DMS79 treated with DMSO at 0.1 percent for 48 hours (cell line): ENCODE measurements around the gene CKS2.
"Not testable (repeated sequence)": the region's sequence is repeated elsewhere in the genome, so short reads cannot be mapped to it uniquely, and the experiment has no call there.

Experiments used
- DNase-seq: peaks from one replicate; lab custom pipeline; 2025; lab: John Stamatoyannopoulos, UW

CKS2 gene

DNA sequence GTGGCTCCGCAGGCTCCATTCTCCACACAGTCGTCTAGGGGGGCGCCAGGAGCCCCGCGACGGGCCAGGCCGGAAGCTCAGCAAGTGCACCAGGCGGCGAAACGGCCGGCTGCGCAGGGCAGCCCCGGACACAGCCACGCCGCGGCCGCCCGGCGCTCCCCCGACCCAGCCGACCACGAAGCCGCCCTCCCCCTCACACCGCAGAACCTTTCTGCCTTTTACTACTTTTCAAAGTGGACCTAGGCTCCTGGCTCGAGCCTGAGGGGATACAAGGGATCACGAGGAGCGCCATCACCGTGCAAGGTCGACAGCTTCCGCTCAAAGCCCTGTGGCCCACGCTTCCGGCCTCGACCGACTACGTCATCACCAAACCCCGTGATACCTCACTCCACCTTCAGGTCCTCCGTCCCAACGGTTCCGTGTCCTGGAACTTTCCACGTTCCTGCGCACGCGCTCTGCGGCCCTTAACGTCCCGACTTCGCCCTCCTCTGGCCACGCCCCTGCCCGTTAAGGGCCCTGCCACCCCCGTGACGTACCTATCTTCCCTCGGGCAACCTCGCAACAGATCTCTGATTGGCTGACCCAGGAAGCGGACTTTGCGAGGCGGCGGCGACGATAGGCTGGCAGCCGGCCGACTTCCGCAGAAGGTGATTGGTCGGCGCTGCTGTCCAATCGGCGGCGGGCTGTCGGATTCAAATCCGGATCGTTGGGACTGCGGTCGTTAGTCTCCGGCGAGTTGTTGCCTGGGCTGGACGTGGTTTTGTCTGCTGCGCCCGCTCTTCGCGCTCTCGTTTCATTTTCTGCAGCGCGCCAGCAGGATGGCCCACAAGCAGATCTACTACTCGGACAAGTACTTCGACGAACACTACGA lies at the start of gene CKS2:
Gene CKS2, plus strand, starts transcription at position 721 of the 871 bp plus-strand sequence. Its CDS starts 98 bp downstream, at position 819.
- peak; percentile 90 for DNase-seq

DNA sequence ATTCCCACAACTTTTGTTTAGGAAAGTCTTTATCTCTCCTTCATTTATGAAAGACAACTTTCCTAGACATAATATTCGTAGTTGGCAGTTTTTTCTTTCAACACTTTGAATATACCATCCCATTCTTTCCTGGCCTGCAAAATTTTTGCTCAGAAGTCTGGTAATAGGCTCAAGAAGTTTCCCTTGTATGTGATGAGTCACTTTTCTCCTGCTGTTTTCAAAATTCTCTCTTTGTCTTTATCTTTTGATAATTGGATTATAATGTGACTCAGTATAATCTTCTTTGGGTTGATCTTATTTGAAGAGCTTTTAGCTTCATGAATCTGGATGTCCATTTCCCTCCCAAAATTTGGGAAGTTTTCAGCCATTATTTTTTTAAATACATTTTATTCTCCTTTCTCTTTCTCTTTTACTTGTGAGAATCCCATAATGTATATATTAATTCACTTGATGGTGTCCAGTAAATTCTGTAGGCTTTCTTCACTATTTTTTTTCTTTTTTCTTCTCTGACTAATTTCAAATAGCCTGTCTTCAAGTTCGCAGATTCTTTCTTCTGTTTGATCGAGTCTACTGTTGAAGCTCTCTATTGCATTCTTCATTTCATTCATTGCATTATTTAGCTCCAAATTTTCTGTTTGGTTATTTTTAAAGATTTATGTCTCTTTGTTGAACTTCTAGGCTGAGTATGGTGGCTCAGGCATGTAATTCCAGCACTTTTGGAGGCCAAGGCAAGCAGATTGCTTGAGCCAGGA lies 37.3 kb upstream of the CKS2 start:
- DNase-seq = no peak

DNA sequence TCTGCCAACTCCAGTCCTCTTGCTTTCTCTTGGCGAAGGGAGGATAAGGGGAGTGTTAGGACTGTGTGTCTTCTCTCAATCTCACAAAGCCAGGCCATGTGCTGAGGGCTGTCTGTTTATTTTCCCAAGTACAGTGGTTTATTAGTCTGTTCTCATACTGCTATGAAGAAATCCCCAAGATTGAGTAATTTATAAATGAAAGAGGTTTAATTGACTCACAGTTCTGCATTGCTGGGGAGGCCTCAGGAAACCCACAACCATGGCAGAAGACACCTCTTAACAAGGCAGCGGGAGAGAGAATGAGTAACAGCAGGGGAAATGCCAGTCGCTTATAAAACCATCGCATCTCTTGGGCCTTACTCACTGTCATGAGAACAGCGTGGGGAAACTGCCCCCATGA lies 36.2 kb upstream of the CKS2 start:
- no peak for DNase-seq

DNA sequence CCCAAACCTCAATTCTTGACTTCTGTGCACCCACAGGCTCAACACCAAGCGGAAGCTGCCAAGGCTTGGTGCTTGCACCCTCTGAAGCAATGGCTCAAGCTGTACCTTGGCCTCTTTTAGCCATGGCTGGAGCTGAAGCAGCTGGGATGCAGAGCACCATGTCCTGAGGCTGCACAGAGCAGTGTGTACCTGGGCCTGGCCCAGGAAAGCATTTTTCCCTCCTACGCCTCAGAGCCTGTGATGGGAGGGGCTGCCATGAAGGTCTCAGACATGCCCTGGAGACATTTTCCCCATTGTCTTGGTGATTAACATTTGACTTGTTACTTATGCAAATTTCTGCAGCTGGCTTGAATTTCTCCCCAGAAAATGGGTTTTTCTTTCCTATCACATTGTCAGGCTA lies 35.0 kb upstream of the CKS2 start:
- not testable (repeated sequence) for DNase-seq

DNA sequence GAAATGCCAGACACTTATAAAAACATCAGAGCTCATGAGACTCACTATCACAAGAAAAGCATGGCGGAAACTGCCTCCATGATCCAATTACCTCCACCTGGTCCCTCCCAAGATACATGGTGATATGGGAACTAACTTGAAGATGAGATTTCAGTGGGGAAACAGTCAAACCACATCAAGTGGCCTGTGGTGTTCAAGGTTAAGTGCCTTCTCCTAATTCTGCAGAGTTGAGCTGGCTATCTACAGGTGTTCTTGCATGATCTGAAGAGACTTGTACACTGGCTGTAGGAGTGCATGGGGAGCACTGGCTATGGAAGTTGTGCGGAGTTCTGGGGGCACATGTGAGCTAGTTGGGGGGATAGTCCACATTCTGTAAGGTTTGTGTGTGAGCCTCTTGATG lies 34.0 kb upstream of the CKS2 start:
- DNase-seq = no peak

DNA sequence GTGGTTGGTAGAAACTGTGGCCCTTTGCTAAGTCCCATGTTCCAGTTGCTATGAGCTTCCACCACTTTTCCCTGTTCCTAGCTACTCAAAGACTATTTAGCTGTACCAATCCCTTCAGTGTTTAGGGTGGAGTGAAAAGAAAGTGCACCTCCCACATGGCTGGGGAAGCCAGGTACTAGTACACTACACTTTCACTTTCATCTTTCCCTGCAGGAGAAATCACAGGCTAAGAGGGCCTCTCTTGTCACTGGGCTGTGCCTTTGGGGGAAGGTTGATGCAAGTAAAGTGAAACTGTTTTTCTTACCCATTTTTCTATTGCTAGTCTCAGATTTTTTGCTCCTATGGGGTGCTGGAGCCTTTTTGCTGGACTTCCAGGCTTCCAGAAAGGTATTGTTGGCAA lies 33.5 kb upstream of the CKS2 start:
- DNase-seq = no peak

DNA sequence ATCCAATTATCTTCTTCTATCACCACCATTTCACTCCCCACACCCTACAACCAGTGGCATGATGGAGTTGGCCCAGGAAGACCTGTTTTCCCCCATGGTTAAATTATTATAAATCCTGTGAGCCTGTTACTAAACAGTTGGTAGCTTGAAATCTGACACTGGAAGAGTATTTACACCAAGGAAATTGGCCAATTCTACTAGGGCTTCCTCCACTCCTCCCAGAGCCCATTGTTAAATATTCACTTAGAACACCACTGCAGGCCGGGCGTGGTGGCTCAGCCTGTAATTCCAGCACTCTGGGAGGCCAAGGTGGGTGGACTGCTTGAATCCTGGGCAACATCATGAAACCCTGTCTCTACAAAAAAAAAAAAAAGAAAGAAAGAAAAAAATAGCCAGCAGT lies 32.4 kb upstream of the CKS2 start:
- no peak for DNase-seq

DNA sequence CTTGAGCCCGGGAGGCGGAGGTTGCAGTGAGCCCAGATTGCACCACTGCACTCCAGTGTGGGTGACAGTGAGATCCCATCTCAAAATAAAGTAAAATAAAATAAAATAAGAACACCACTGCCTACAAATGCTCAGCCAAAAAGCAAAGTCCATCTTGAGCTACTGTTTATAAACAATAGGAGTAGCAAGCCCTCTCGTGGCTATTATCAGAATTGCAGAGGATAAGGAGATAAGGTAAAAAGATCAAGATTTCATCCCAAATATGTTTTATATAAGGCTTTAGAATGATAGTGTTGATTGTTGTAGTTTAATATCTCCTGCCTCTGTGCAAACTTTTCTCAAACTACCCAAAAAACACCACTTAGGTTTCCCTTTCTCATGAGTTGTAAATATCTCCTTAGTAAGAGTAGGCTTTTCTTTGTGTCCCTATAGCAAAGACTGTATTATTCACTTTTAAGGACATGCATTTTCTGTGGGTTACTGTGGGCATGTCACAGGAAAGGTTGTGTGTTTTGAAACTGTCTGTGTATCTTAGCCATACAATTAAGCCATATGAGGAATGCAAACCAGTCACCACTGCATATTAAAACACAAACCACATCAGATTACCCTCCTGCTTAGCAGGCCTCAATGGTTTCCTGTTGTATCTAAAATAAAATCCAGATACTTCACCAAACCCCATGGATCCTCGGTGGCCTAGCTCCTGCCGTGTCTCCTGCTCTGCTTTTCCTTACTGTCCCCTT lies 31.8 kb upstream of the CKS2 start:
- DNase-seq = peak; percentile 22

DNA sequence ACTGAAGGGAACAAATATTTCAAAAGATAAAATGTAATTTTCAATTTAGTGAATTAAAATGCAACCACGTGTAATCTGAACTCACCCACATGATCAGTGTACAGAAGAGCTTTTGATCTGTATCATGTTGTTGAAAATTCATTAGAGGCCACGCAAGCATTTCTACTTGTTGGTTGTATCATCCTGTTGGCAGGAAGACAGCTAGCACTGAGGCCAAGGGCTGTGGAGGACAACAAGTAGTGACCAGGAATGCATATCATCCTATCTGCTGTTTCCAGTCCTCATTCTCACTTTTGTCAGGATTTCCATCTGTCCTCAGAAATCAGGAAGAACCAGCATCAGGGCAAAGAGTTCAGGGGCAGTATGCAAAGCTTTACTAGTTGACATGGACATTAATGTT lies 29.9 kb upstream of the CKS2 start:
- DNase-seq = no peak

DNA sequence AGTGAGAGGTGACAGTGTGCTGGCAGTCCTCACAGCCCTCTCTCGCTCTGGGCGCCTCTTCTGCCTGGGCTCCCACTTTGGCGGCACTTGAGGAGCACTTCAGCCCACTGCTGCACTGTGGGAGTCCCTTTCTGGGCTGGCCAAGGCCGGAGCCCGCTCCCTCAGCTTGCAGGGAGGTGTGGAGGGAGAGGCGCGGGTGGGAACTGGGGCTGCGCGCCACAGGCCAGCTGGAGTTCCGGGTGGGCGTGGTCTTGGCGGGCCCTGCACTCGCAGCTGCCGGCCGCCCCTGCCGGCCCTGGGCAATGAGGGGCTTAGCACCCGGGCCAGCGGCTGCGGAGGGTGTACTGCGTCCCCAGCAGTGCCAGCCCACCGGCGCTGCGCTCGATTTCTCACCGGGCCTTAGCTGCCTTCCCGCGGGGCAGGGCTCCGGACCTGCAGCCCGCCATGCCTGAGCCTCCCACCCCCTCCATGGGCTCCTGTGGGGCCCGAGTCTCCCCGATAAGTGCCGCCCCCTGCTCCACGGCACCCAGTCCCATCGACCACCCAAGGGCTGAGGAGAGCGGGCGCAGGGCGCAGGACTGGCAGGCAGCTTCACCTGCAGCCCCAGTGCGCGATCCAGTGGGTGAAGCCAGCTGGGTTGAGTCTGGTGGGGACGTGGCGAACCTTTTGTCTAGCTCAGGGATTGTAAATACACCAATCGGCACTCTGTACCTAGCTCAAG lies 28.6 kb upstream of the CKS2 start:
- not testable (repeated sequence) for DNase-seq

DNA sequence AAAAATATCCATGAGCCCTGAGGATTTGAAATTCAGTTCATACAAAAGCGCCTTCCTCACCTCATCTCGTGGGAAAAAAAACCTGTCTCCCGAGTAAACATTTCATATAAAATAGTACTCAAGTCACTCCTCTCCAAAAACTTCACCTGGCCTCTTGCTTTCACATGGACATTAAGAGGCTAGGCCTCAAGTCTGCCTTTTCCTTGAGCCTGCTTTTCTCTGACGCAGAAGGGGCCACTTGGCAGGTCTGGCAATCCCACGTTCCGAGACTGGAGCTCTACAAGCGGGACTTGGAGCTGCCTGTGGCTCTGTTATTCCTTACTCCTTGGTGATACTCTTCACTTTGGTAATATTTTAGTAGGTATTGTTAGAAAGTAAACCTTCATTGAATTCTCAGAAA lies 26.9 kb upstream of the CKS2 start:
- no peak for DNase-seq

DNA sequence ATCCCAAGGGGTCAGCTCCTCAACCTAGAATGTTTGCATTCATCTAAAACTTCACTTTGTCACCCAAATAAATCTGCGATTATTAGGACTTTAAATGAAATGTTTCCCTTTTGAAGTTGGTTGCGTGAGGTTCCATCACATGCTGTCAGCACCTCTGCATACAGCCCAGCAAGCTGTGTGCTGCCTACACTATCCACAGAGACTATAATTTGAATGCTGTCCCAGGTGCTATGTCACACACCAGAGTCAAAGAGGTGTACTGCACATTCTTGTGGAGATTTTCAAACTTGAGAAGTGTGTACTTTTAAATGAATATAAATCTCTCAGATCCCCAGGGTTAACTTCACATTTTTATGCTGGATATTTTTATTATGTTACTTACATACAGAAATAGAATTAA lies 19.3 kb upstream of the CKS2 start:
- no peak for DNase-seq

DNA sequence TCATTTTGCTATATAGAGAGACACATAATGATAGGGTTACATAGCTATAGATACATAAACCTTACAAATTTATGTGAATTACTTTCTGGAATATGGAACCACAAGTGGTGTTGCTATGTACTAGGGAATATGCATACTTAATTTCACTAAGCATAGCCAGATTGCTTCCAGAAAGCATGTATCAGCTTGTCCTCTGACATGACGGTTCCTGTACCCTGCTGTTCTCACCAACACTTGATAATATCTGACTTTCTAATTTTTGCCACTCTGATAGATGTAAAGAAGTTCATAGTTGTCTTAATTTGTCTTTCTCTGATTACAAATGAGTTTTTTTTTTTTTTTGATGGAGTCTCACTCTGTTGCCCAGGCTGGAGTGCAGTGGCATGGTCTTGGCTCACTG lies 18.0 kb upstream of the CKS2 start:
- no peak for DNase-seq

DNA sequence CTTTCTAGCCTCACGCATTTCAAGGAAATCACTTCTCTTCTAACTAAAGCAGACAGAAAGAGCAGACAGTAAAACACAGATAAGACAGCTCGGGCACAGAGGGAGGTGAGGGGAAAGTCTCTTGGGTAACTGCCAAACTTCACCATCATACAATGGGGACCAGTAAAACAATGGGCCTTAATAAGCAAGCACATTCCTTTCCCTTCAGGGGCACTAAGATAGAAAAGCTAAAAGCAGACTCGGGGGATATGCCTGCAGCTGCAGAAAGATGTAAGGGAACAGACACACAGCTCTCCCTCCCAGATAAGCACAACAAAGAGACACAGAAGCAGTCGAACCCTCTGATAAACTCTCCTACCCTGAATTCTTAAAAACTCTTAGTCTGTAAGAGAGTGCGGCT lies 15.6 kb upstream of the CKS2 start:
- no peak for DNase-seq

DNA sequence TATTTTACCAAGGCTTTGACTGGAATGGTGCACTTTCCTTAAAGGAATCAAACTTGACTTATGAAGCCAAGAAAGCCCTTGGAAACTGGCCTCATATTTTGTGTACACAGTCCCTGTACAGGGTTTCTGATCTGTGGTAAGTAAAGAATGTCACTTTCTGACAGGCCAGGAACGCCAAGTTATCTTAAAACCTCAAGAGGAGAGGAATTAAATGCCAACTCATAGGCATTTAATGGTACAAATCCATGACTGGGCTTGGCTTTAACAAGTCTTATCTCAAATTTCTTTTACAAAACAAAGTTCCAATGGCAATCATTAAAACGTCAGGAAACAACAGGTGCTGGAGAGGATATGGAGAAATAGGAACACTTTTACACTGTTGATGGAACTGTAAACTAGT lies 9.0 kb upstream of the CKS2 start:
- DNase-seq = not testable (repeated sequence)

DNA sequence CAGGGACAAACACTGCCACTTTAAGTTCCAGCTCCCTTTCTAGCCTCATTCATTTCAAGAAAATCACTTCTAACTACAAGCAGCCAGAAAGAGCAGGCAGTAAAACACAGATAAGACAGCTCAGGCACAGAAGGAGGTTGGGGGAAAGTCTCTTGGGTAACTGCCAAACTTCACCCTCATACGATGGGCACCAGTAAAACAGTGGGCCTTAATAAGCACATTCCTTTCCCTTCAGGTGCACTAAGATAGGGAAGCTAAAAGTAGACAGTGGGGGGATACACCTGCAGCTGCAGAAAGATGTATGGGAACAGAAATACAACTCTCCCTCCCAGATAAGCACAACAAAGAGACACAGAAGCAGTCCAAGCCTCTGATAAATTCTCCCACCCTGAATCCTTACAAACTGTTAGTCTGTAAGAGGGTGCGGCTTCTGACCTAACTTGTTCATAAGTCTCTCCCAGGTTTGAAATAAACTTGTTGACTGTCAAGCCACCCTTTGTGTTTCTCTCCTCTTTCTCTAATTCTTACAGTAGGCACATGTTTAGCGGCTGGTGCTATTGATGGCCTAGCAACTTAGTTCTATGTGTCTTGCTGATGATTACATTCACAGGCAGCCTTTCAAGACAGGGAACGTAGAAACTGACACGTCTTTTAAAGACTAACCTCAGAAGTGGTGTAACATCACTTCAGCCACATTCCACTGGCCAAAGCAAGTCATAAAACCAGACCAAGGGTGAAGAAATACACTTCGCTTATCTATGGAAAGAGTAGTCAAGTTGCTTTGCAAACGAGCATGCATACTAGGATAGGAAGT lies 6.8 kb upstream of the CKS2 start:
- no peak for DNase-seq

DNA sequence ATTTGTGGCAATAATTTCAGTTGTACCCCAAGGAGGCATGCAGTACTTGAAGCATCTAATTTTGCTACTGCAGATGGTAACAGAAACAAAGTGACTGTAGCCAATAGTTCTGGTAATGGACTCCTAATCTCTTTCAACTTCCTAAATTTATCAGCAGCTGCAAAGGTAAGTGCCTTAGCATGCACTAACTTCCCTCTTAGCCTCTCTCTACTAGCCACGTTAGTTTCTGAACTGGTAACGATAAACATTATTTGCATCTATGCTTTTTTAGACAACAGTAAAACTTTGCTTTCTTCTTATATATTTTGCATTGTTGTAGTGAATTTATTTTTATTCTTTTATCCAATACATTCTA lies 6.2 kb upstream of the CKS2 start:
- no peak for DNase-seq

DNA sequence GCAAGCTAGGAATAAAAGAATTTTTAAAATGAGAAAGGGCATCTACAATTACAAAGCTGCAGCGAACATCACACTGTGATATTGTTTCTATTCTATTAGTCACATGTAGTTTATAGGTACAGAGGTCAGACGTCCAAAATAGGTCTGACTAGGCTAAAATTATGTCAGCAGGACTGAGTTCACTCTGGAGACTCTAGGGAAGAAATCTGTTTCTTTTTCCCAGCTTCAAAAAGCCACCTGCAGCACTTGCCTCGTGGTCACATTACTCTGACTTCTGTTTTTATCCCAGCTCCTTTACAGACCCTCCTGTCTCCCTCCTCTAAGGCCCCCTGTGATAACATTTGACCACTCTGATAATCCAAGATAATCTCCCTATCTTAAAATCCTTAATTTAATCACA lies 5.1 kb upstream of the CKS2 start:
- no peak for DNase-seq

DNA sequence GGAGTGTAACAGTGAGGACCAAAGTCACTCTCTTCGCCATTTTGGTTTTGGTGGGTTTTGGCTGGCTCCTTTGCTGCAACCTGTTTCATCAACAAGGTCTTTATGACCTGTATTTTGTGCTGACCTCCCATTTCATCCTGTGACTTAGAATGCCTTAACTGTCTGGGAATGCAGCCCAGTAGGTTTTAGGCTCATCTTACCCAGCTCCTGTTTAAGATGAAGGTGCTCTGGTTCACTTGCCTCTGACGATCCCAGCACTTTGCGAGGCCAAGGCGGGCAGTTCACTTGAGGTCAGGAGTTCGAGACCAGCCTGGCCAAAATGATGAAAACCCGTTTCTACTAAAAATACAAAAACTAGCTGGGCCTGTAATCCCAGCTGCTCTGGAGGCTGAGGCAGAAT lies 1.8 kb upstream of the CKS2 start:
- no peak for DNase-seq

DNA sequence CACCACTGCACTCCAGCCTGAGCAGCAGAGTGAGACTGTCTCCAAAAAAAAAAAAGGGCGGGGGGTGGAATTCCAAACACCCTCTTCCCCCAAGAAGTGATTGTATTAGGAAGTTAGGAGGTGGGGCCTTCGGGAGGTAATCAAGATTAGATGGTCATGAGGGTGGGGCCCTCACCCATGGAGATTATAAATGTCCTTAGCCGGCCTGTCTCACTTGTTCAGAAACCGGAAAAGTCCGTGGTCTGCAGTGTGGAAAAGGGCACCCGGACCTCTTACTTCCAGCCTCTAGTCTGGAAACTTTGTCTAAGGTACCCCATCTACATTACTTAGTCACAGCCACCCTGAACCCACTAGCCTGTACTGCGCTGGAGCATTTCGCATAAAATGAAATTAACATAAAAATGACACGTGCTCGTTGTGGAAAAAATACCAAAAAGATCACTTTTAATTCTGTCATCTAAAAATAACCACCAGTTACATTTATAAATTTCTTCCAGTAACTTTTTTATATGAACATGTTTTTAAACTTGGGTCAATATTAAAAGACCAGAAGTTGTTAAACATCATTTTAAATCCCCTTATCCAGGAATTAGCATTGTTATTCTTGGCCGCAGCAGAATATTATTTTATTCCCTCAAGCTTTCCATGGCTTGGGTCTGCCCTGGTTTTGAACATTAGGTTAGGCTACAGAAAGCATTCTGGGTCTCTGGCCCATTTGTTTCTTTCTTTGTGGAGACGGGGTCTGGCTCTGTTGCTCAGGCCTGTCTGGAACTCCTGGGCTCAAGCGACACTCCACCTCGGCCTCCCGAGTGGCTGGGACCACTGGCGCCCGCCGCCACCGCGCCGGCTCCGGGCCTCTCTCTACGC lies 1.2 kb upstream of the CKS2 start:
- DNase-seq = no peak
